NCI-H446 treated with DMSO at 0.1 percent for 48 hours (cell line): Measurements from ENCODE around the gene NOXA1.

Source experiments
- DNase-seq: peaks from one replicate; lab custom pipeline; 2025; lab: John Stamatoyannopoulos, UW

The NOXA1 gene

GRCh38 chr9:137387891-137388560 is 35.2 kb upstream of the NOXA1 start:
- no peak for DNase-seq

GRCh38 chr9:137388589-137389427 is 34.4 kb upstream of the NOXA1 start:
- DNase-seq: no peak

- no peak for DNase-seq
Observed at GRCh38 chr9:137389428-137389746, 33.8 kb upstream of the NOXA1 start.

- no peak for DNase-seq
Observed at GRCh38 chr9:137390553-137391410, 32.4 kb upstream of the NOXA1 start.

GRCh38 chr9:137391411-137391754 is 31.8 kb upstream of the NOXA1 start:
- no peak for DNase-seq

GRCh38 chr9:137392232-137393007 is 30.8 kb upstream of the NOXA1 start:
- no peak for DNase-seq

- DNase-seq: no peak
Observed at GRCh38 chr9:137393176-137394150, 29.7 kb upstream of the NOXA1 start.

GRCh38 chr9:137394866-137395665 is 28.1 kb upstream of the NOXA1 start:
- DNase-seq: no peak

GRCh38 chr9:137395666-137396010 is 27.6 kb upstream of the NOXA1 start:
- no peak for DNase-seq

- no peak for DNase-seq
Observed at GRCh38 chr9:137396227-137396626, 27.0 kb upstream of the NOXA1 start.

GRCh38 chr9:137396634-137397367 is 26.4 kb upstream of the NOXA1 start:
- DNase-seq: no peak

- no peak for DNase-seq
Observed at GRCh38 chr9:137397675-137398423, 25.3 kb upstream of the NOXA1 start.

- no peak for DNase-seq
Observed at GRCh38 chr9:137398561-137399468, 24.4 kb upstream of the NOXA1 start.

- no peak for DNase-seq
Observed at GRCh38 chr9:137402746-137403145, 20.4 kb upstream of the NOXA1 start.

GRCh38 chr9:137403269-137403668 is 19.9 kb upstream of the NOXA1 start:
- no peak for DNase-seq

GRCh38 chr9:137404961-137405567 is 18.1 kb upstream of the NOXA1 start:
- DNase-seq: no peak

GRCh38 chr9:137405677-137406081 is 17.5 kb upstream of the NOXA1 start:
- DNase-seq: no peak
